Vagina (tissue), 2 donors: ENCODE data around the gene DENND1C. TPM values are rescaled to one million over a fixed set of nuclear protein-coding genes. Genes with fewer than 3 reads are reported as not detected.

Experiments used
- DNase-seq, 2 donors: peaks; one replicate each; pipeline ENCODE4 v3.0.0-alpha.2; 2017; ENCODE audit errors: extremely low spot score in 2 of 2
- H3K27ac ChIP-seq: fragments of 200-600 bp; sonication (generic); one replicate; pipeline ENCODE4 v1.5.1; 2019
- H3K27me3 ChIP-seq: fragments of 200-600 bp; sonication (generic); one replicate; pipeline ENCODE4 v1.5.1; 2019
- H3K36me3 ChIP-seq, 2 donors: fragments of 200-600 bp; sonication (generic); one replicate each; pipeline ENCODE4 v1.5.1; 2017 to 2019
- H3K4me1 ChIP-seq: fragments of 200-600 bp; sonication (generic); one replicate; pipeline ENCODE4 v1.5.1; 2019
- H3K4me3 ChIP-seq, 2 donors: fragments of 200-600 bp; sonication (generic); 1 replicate in 1 of 2; 2 replicates in 1 of 2; pipeline ENCODE4 v1.5.1; 2016 to 2019
- H3K9me3 ChIP-seq: fragments of 200-600 bp; sonication (generic); one replicate; pipeline ENCODE4 v1.5.1; 2019
- CTCF ChIP-seq, 3 experiments: fragments of 450-650 bp in 2 of 3; fragments of 200-600 bp in 1 of 3; sonication (generic) in 1 of 3; IDR thresholded peaks; one replicate each; pipeline ENCODE4 v1.5.1; 2017 to 2019; ENCODE audit warnings: antibody characterized with exemption in 3 of 3, mild to moderate bottlenecking in 2 of 3, moderate library complexity in 2 of 3
- POLR2A ChIP-seq, 2 donors: fragments of 450-650 bp; IDR thresholded peaks; one replicate each; pipeline ENCODE4 v1.6.1; 2017; ENCODE audit warnings: antibody characterized with exemption in 2 of 2, mild to moderate bottlenecking in 2 of 2, moderate library complexity in 2 of 2
- POLR2AphosphoS5 ChIP-seq, 2 donors: sonication (generic); formaldehyde crosslinking; IDR thresholded peaks; one replicate each; pipeline ENCODE4 v1.9.0; 2017; ENCODE audit warnings: antibody characterized with exemption in 2 of 2, mild to moderate bottlenecking in 2 of 2, low read depth in 1 of 2; ENCODE audit not compliant: insufficient read depth in 1 of 2
- intact Hi-C: fragments of 100-400 bp; cut with DNase I; formaldehyde crosslinking; loops from one replicate; pipeline ENCODE4 v1.15.1; 2023
- total RNA-seq: library from RNA; depleted of rRNA; stranded (reverse); fragments of >200 nt; gene quantifications from one replicate; pipeline ENCODE4 v1.2.3, GENCODE V29; 2016

Gene DENND1C
- total RNA-seq, 1 donor from 2014 or later: 2.9 TPM

GRCh38 chr19:6483235-6483634, 1.6 kb upstream of the DENND1C start:
- Histone ChIP-seq H3K36me3 (no peaks in the 10 kb centered on the region), H3K27me3 (no peaks in the 10 kb centered on the region), H3K4me1 (no peaks in the 10 kb centered on the region), H3K27ac (no peak overlapping the region), H3K4me3 (no peak overlapping the region), H3K9me3 (no peaks in the 10 kb centered on the region)
- no peak for TF ChIP-seq POLR2A (IDR thresholded peaks at IDR 0.05)
- no peak for TF ChIP-seq CTCF (IDR thresholded peaks at IDR 0.05)
- no peak for TF ChIP-seq POLR2AphosphoS5 (IDR thresholded peaks at IDR 0.05; ENCODE audit: insufficient read depth in 1 of 2, low read depth in 1 of 2)
- DNase-seq: no peak
- intact Hi-C loops: no loop called here

DNA sequence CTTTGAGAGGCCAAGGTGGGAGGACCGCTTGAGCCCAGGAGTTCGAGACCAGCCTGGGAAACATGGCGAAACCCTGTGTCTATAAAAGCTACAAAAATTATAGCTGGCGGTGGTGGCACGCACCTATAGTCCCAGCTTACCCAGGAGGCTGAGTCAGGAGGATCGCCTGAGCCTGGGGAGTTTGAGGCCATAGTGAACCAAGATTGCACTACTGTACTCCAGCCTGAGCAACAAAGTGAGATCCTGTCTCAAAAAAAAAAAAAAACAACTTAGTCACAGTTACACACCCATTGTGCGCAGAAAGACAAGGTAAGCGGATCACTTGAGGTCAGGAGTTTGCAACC, 728 bp upstream of the DENND1C start:
- peak overlapping the region in 1 of 2 donors; percentile 30 for H3K4me3 ChIP-seq
- TF ChIP-seq POLR2AphosphoS5 (IDR thresholded peaks at IDR 0.05; ENCODE audit: insufficient read depth in 1 of 2, low read depth in 1 of 2): no peak
- DNase-seq: no peak
- no peaks in the 10 kb centered on the region for H3K36me3 ChIP-seq
- H3K4me1 ChIP-seq: no peaks in the 10 kb centered on the region
- no peaks in the 10 kb centered on the region for H3K27me3 ChIP-seq
- peak overlapping the region; percentile 2 for H3K27ac ChIP-seq
- H3K9me3 ChIP-seq: no peaks in the 10 kb centered on the region
- intact Hi-C loops: no loop called here

- H3K27ac ChIP-seq: no peak overlapping the region
- H3K4me3 ChIP-seq: peak overlapping the region; percentile 23 to 30
- intact Hi-C loops: no loop called here
These were observed 655 bp downstream of the DENND1C start for GRCh38 chr19:6480848-6481415.

DNA sequence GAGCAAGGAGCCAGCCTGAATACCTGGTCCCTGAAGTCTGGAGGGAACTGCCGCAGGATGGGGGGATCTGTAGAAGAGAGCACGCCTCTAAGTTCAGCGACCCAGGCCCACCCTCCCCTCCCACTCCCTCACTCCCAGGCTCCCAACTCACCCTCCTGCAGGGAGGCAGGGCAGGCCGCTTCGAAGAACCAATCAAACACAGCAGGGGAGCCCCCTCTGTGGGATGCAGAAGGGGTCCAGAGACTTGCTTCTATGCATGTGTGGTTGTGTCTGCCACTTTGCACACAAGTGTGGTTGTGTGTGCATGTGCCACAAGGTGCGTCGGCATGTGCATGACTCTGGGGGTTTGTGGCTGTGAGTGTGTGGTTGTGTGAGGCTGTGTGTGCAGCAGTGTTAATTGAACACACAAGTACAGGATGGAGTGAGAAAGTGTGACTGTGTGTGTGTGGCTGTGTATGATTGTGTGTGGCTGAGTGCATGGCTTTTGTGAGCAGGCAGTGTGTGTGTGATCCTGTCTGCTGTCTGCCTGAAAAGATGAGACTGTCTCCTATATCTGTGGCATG, 1.7 kb downstream of the DENND1C start:
- H3K36me3 ChIP-seq: no peaks in the 10 kb centered on the region
- no peak overlapping the region for H3K4me3 ChIP-seq
- H3K27ac ChIP-seq: no peak overlapping the region
- no peaks in the 10 kb centered on the region for H3K9me3 ChIP-seq
- DNase-seq: no peak
- TF ChIP-seq POLR2AphosphoS5 (IDR thresholded peaks at IDR 0.05; ENCODE audit: insufficient read depth in 1 of 2, low read depth in 1 of 2) (no peak), POLR2A (IDR thresholded peaks at IDR 0.05) (no peak), CTCF (IDR thresholded peaks at IDR 0.05) (no peak)
- intact Hi-C loops: no loop called here
- peaks cover 4% of the 10 kb centered on the region for H3K27me3 ChIP-seq
- H3K4me1 ChIP-seq: peaks cover 17% of the 10 kb centered on the region

More at GRCh38 chr19:6480848-6481415, 655 bp downstream of the DENND1C start:
- Histone ChIP-seq H3K9me3 (no peaks in the 10 kb centered on the region), H3K27me3 (peaks cover 4% of the 10 kb centered on the region), H3K4me1 (peaks cover 12% of the 10 kb centered on the region), H3K36me3 (no peaks in the 10 kb centered on the region)
- TF ChIP-seq POLR2A (IDR thresholded peaks at IDR 0.05) (no peak), POLR2AphosphoS5 (IDR thresholded peaks at IDR 0.05; ENCODE audit: insufficient read depth in 1 of 2, low read depth in 1 of 2) (no peak), CTCF (IDR thresholded peaks at IDR 0.05) (no peak)
- no peak for DNase-seq

DNA sequence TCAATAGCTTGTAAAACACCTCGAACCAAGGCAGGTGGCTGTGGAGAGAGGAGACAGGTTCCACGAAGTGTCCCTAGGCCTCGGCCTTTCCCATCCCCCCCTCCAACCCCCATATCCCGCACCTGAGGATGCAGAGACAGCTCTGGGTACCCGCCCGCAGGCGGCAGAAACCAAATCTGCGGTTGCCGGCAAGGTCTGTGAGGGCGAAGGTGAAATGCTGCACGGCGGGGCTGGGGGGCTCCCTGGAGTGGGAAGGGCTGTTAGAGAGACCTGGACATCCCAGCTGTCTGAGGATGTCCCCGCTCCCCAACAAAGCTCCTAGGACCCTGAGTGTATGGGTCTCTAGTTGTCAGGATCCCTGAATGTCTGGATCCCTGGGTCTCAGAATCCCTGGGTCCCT, 2.8 kb downstream of the DENND1C start:
- Histone ChIP-seq H3K4me1 (peaks cover 17% of the 10 kb centered on the region), H3K27ac (no peak overlapping the region), H3K4me3 (no peak overlapping the region), H3K9me3 (no peaks in the 10 kb centered on the region), H3K27me3 (peaks cover 4% of the 10 kb centered on the region), H3K36me3 (no peaks in the 10 kb centered on the region)
- TF ChIP-seq CTCF (IDR thresholded peaks at IDR 0.05) (no peak), POLR2A (IDR thresholded peaks at IDR 0.05) (no peak), POLR2AphosphoS5 (IDR thresholded peaks at IDR 0.05; ENCODE audit: insufficient read depth in 1 of 2, low read depth in 1 of 2) (no peak)
- intact Hi-C loops: no loop called here
- no peak for DNase-seq
